GM19395 (cell line): ENCODE results near the gene TMEM17.

Experiments
- ATAC-seq: cut with Tn5 transposase; IDR thresholded peaks from one replicate; pipeline ENCODE4 v1.9.1; 2021; ENCODE audit warnings: mild to moderate bottlenecking, moderate library complexity; ENCODE audit not compliant: unreplicated experiment

The TMEM17 gene

DNA sequence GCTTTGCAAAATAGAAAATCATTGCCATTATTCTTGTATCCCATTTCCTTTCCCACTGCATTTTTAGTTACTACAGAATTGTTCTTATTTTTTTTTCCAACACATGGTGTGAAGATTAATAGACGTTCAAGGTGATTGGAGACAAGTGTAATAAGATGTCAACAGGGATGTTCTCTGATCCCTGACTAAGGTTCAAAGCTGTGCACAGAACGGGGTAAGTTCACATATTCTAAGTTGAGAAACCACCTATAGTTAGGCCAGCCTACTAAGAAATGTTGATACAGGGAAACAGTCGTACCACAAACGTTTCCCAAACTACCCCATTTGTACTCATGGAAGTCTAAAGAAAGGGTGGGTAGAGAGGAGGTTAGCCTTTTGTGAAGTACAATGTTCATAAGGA lies 6.4 kb upstream of the TMEM17 start:
- no peak for ATAC-seq

DNA sequence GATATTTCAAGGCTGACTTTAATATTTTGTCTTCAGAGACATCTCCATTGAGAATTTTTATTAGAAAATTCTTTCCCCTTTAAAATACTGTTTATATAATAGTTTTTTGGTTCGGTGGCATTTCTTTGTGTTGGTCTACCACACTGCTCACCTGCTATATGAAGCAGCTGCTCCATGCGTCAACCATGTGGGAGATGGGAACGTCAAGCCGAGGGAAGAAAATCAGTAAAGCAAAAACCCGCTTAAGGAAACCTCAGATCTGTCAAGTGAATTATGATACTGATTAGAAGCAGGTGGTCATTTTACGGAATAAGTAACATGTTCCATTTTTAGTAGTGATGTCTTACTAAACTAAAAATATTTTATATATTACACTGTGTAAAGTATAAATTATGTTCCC lies 5.6 kb upstream of the TMEM17 start:
- no peak for ATAC-seq

DNA sequence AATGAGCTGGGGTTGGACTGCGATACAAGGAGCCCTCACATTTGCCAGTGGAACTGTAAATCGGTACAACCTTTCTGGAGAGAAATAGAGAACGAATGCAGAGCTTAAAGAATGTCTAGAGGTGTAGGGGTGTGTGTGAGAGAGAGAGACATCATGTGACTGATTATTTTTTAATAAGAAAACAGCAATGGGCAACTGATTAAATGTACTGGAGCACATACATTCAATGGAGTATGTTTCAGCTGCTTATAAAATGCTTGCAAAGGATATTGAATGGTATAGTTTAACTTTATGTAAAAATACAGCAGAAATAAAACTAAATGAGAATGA lies 391 bp upstream of the TMEM17 start:
- peak; percentile 50 for ATAC-seq

DNA sequence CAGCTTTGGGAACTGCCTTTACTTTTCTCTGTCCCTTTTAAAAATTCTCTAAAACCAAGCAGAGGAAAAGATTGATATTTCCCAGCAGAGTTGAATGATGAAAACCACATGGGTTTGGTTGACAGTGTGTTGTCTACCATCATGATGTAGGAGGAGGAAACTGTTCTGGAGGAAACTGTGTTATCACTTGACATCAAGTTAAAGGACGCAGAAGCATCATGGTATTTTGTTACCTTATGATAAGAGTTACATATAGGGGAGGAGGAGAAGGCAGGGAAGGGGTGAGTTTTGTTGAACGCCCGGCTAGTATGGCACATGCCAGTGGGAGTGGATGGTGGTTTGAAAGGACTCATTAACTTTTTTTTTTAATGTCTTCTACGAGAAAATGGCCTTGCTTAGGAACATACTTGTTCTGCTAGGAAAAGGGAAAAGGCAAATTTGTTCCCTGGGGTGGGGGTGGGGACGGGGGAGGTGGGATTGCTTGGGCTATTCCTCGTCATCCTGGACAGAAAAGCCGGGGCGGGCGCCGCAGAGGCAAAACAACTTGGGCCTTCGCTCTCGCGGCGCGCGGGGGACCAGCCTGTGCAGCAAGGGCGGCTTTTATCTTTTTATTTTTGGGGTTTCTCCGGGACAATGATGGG lies 766 bp downstream of the TMEM17 start:
- no peak for ATAC-seq

DNA sequence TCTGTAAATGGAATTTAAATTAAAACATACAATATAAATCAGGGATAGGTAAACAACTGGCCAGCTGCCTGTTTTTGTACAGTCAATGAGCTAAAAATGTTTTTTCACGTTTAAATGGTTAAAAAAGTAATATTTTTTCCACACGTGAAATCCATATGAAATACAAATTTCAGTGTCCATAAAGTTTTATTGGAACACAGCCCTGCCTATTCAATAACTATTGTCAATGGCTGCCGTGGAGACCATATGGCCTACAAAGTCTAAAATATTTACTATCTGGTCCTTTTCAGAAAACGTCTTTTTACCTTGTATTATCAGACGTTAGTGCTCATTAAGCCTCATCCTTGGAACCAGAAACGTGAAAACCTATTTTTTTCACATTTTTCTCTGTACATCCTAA lies 1.3 kb downstream of the TMEM17 start:
- ATAC-seq: no peak

DNA sequence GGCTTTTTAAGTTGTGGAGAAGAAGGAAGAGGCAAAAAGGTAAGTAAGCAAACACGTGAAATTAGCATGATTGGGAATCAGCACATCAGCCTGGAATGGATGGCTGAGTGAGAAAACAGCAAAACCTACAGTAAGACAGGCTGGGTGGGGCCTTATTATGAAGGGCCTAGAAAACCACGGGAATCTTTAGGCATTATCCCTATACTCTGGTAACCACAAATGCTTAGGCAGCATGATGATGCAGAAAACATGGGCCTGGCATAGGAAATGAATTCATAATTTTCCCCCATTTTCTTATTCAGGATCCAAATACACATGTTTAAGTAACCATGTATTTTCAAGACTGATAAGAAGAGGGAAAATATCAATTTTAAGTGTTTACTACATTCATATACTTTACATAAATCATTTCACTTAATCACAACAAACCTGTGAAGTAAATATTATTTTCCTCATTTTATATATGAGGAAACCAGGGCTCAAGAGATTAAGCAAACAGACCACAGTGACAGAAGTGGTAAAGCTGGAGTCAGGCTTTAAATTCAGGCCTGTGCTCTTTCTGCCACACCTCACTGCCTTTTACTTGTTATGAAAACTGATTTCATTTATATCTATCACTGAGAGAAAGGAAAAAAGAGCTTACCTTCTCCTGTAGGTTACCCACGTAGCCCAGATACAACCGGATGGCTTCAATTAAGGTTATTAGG lies 4.0 kb downstream of the TMEM17 start:
- ATAC-seq: no peak

DNA sequence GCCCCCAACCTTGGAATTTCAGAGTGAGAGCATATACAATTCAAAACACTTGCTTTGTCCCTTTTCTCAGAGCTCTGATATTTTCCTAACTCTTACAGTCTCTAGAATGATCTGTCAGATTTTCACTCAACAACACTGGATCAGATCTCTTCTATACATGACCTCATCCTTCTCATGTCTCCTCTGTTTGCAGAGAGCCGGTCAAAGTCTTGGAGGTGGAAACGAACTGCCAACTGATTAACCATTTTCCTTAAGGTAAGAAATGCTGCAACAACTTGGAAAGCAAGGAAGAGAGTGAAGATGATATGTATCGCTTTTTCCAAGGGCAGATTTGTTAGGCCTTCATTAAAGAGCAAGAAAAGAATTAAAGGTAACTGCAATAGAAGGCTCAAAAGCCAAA lies 4.9 kb downstream of the TMEM17 start:
- ATAC-seq: no peak

DNA sequence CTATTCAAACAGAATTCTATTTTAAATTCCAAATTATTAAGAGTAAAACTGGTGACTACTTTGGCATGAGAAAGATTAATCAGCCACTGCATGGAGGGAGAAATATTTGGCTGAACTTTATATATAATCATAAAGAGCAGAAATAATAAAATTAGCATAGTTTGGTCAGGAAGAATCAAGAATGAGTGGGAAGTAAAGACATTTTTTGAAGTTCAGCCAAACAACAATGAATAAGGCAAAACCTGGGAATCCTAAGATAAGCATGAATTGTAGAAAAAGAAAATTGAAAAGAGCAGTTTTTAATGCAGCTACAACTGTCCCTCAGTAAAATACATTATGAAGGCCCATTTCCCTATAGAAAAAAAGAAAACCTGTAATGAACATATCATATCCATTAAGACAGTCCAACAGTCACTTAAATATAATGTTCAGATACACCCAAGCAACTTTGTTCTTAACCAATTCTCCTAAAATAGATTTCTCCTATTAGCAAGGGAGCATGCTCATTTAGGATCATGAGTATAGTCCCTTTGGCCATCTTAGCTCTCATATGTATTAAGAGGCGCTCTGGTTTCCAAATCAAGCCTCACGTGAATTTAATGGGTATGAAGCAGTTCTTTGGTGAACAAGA lies 6.5 kb downstream of the TMEM17 start:
- no peak for ATAC-seq

DNA sequence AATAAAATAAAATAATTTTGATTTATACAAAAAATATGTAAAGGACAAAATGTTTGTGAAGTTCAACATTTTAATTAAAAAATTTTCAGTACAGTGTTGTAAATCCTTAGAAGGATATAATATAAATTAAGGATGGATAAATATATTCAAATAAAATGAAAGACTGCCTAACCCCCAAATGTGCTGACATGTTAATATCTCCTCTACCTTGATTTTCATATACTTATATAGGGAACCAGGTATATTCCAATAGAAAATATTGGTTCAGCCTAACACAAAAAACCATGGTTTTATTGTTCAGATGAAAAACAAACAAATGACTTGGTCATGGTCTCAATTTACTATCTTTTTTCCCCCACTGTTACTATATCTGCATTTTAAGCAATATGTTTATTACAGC lies 7.3 kb downstream of the TMEM17 start:
- no peak for ATAC-seq

DNA sequence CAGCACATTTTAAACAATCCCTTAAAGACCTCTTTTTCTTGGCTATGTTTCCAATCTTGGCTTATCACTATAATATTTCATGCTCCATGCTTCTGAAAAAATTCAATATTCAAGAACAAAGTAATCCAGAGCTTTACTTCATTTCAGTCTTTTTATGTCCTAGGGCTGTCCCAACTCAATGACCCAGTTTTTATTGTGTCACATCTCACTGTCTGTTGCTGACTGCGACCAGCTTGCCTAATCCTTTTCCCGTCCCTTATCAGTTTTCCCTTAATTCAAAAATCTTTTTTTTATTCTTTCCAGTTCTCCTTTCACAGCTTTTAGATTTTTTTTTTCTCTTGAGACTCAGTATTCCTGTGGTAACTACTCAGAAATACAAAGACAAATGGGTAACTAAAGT lies 10.2 kb downstream of the TMEM17 start:
- no peak for ATAC-seq

DNA sequence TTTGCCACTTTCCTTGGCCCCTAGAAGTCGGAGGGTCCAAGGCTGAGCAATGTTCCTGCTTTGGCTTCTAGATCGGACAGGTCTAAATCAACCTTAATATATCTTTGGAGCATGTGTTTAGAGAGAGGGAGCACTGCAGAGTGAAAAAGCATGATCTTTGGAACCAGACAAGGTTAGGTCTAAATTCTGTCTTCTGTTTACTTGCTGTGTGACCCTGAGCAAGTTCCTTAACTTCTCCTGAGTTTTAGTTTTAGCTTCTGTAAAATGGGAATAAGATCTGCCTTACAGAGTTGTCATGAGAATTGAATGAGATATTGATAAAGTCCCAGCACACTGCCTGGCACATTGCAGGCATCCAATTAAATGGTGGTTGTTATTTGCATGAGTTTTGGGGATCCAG lies 13.9 kb downstream of the TMEM17 start:
- ATAC-seq: no peak

DNA sequence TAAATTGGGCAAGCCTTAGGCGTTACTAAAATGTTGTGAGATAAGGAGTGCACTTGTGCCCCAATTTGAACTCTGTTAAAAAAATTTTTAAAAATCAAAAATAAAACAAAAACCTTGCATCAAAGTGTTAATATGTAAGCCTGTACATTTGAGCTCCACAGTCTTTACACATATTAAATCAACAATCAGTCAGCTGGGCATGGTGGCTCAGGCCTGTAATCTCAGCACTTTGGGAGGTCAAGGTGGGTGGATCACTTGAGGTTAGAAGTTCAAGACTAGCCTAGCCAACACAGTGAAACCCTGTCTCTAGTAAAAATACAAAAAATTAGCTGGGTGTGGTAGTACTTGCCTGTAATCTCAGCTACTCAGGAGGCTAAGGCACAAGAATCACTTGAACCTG lies 16.3 kb downstream of the TMEM17 start:
- no peak for ATAC-seq

DNA sequence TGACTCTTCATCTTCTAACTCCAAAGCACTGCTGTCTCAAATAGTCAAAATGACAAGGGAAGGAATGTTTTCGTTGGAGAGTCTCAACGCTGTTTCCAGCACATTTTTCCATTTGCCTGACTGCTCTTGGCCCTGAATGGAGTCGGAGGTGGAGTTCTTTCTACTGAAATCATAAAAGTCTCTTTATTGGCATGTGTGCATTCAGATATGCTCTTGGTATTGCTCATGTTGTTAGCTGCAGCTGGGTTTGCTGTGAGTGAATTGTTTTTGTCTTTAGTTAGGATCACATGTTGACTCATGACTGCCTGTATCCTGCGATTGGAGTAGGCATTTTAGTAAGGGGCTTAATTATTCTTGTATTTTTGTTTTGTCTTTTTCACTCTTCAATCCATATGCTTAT lies 16.8 kb downstream of the TMEM17 start:
- no peak for ATAC-seq

DNA sequence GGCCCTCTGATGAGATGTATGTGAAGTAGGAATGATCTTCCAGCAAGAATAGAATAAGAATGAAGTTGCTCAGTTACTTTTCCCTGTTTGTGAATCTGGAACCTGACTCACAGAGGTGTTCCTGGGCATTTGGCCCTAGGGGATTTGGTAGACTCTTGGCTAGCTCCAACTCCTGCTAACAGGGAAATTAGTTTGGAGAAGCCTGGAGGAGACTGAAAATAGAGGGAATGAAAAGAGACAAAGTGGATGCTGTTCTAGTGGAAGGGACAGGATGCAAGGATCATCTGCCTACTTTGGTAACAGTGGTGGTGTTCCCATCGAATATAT lies 19.6 kb downstream of the TMEM17 start:
- ATAC-seq: no peak

DNA sequence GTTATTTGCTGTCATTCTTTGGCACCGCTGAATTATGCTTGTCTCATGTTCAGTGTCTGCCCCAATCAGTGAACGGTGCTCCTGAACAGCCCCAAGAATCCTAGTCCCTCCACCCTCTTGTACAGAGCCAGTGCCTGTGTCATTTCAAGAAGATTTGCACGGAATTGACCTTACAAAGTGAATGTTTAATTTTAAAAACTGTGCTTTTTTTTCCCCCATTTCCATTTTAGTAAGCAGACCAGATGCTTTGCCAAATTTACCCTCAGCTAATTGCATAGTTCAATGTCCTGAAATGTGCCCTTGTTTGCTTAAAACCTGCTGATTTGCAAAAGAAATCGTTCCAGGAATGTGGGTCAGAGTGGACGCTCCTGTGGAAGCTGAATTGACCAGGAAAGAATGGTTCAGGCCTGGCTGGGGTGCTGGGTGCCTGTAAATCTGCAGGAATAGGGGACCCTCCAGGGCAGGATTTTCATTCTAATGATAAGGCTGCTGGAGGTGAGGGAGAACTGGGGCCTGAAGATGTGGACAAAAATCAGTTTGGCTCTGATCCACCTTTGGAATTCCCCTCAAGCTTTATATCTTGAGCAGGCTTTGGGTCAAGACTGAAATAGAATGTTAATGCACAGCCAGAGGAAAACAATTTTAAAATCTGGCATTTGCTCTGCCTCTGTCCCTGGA lies 20.1 kb downstream of the TMEM17 start:
- no peak for ATAC-seq

DNA sequence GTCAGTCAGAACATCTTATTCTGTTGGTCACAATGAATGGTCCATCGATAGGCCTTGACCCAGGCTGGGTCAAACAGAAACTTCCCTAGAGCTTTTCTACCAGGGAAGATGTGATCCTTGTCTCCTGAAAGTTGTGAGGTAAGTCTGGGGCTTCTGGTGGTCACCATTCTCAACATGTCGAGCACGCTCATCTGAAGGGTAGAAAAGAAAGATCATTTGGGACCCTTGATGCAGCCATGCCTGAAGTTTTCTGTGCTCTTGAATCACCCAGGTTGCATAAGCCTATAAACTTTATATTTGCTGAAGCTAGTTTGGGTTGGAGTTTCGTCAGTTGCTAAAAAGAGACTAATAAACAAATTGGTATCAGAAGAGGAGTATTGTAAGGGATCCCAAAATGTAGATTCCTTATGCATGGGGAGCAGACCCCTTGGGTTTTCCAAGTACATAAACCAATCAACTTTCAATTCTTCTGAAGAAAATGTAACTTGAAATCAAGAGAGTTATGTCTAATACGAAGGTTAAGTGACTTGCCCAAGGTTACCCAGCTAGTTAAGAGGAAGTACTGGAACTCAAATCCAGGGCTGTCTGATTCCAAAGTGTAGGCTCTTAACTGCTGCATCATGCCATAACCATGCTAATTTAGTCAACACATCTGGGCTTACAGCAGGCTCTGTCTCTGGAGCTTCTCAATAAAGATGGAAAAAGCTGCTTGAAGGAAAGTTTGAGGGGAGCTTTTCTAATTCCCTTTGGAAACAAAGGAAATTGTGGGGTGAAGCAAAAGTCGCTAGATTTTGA lies 23.2 kb downstream of the TMEM17 start:
- ATAC-seq: no peak

DNA sequence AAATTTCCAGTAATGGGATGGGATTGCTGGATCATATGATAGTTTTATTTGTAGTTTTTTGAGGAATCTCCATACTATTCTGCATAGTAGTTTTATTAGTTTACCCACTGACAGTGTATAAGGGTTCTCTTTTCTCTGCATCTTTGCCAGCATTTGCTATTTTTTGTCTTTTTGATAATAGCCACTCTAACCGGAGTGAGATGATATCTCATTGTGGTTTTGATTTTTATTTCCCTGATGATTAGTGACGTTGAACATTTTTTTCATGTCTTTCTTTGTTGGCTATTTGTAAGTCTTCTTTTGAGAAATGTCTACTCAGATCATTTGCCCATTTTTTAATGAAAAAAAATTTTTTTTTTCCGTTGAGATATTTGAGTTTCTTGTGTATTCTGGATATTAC lies 26.1 kb downstream of the TMEM17 start:
- ATAC-seq: no peak

DNA sequence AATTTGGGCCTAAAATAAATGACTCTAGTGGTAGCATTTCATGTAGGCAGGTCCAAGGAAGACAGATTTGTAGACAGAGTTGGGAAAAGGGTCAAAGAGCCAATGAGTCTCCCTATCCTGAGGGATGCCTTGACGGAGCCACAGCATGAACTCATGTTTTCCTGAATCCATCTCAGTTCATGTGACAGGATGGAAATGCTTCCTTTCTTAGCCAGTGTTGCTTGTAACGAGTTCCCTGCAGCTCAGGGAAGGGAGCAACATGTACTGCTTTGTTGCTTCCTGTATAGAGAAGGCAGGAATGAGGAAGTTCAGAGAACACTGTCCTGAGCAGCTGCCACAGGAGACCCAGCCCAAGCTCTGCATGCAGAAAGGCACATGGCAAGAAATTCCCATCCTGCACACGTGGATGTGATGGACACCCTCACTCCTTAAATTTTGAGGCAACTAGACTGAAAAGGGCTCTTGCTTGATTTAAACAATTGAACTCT lies 27.9 kb downstream of the TMEM17 start:
- ATAC-seq: no peak

DNA sequence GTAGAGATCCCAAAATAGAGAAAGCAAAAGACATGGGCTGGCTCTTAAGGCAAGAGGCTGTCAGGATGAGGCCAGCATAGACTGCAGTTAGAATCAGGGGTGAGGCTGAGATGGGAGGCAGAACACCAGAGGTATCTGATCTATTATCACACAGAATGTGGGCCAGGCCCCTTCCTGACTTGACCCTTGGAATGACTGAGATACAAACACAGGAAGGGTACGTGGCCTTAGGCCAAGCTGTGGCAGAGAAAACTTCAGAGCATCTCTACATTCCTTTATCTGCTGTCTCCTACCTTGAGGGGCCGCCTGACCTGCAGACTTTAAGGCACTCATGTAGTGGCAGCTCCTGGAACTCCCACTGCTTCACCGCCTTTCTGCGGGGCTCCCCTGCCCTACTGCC lies 28.4 kb downstream of the TMEM17 start:
- ATAC-seq: no peak

DNA sequence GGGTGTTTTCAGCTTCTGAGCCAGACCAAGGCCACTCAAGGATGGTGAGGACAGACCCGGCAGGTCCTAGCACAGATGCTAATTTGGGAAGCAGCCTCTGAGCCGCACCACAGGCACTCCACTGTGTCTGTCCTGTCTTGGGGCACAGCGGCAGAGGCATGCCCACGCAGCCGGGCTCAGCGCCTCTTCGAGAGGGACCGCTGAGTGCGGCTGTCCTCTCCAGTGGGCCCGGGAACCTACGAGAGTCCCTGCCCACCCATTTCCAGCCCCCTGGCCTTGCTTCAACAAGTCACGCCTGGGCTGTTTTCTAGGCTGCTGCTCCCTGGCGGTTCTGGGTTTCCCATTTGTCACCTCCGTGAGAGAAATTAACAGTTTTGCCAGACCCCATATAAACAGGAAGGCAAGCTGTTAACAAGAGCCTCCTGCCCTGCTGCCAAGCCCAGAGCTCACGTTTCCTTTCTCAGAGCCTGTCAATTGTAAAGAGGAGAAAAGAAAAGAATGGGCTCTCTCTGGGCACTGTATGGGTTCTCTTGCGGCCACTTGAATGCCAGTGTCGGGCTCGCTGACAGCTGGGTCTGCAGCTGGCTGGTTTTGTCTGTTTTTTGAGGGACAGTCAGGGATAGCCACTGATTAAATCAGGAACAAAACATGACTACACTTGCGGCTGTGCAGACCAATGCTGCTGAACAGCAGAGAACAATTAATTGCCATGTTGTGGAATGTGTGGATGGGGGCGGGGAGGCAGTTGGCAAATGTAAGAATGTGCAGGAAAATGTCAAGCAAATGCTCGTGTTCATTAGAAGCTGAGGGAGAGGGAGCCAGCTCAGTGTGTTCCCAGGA lies 30.6 kb downstream of the TMEM17 start:
- ATAC-seq: no peak
